HCT116 (cell line): ENCODE results near the gene MRTFB. TPM values are rescaled to one million over a fixed set of nuclear protein-coding genes. Genes with fewer than 3 reads are reported as not detected.

Source experiments
- ATAC-seq: fragments of 200-7000 bp; cut with Tn5 transposase; 2 replicates; pipeline ENCODE4 v1.9.1; 2020; ENCODE audit warnings: mild to moderate bottlenecking, moderate library complexity
- BruUV-seq: library from RNA; stranded (reverse); fragments of 400-500 nt; replicated peaks from 2 replicates; lab custom pipeline; 2021; lab: Mats Ljungman, UMichigan
- CTCF ChIA-PET: fragments of 300-600 bp; sonication (Branson Sonifier 250); formaldehyde crosslinking; loops from one replicate; lab custom pipeline; 2021; ENCODE audit warnings: antibody characterized with exemption; lab: Charles Lee
- POLR2A ChIA-PET: fragments of 300-600, 350-600 bp; sonication (Branson Sonifier 250); formaldehyde crosslinking; loops from one replicate; lab custom pipeline; 2021; ENCODE audit warnings: antibody characterized with exemption; lab: Charles Lee
- RAD21 ChIA-PET, 2 experiments: fragments of 300-600 bp; sonication (Branson Sonifier 250); formaldehyde crosslinking; loops; one replicate each; lab custom pipeline; 2023; ENCODE audit warnings: low total read pairs in 2 of 2; ENCODE audit not compliant: uncharacterized antibody in 2 of 2, unreplicated experiment in 2 of 2, low non-redundant PET in 1 of 2; lab: Charles Lee
- DNase-seq: peaks from one replicate; pipeline ENCODE4 v3.0.0-alpha.2; 2010; ENCODE audit warnings: low read depth, low spot score
- H2AFZ ChIP-seq: fragments of 200-600 bp; shearing (Covaris generic), sonication (generic); 2 replicates; pipeline ENCODE4 v1.6.1; 2017; ENCODE audit warnings: low read depth, mixed run types, mixed read lengths, antibody characterized with exemption, low read length; ENCODE audit not compliant: poor library complexity, severe bottlenecking
- H3K27ac ChIP-seq: 2 replicates; pipeline ENCODE4 v1.5.1; 2012; ENCODE audit warnings: low read depth, low read length
- H3K27me3 ChIP-seq: fragments of 200-600 bp; sonication (generic); 2 replicates; pipeline ENCODE4 v1.6.1; 2016; ENCODE audit warnings: mixed run types, low read length, mixed read lengths; ENCODE audit not compliant: insufficient read depth
- H3K36me3 ChIP-seq, 2 experiments: fragments of 200-500 bp in 1 of 2; fragments of 200-600 bp in 1 of 2; sonication (Bioruptor generic) in 1 of 2; sonication (generic) in 1 of 2; 2 replicates each; pipeline versions ENCODE4 v1.5.1 to v1.6.1; 2014 to 2016; ENCODE audit warnings: low read length in 2 of 2, inconsistent platforms in 1 of 2, mixed read lengths in 1 of 2, mixed run types in 1 of 2; ENCODE audit not compliant: insufficient read depth in 2 of 2, control insufficient read depth in 1 of 2
- H3K4me1 ChIP-seq, 2 experiments: fragments of 200-600 bp in 1 of 2; sonication (generic) in 1 of 2; 2 replicates each; pipeline versions ENCODE4 v1.5.1 to v1.6.1; 2012 to 2017; ENCODE audit warnings: low read length in 2 of 2, inconsistent platforms in 1 of 2, mild to moderate bottlenecking in 1 of 2, mixed read lengths in 1 of 2, mixed run types in 1 of 2, moderate library complexity in 1 of 2; ENCODE audit not compliant: insufficient read depth in 2 of 2, control insufficient read depth in 1 of 2
- H3K4me2 ChIP-seq: fragments of 200-600 bp; sonication (generic); 2 replicates; pipeline ENCODE4 v1.6.1; 2017; ENCODE audit warnings: mixed run types, low read length, mixed read lengths
- H3K4me3 ChIP-seq, 2 experiments: fragments of 200-600 bp in 1 of 2; sonication (generic) in 1 of 2; replicated peaks in 1 of 2; 2 replicates each; pipeline ENCODE4 v1.5.1; 2011 to 2016; ENCODE audit warnings: low read length in 2 of 2, control low read depth in 1 of 2, low read depth in 1 of 2, mild to moderate bottlenecking in 1 of 2, mixed read lengths in 1 of 2, mixed run types in 1 of 2
- H3K79me2 ChIP-seq: fragments of 200-600 bp; sonication (generic); 2 replicates; pipeline ENCODE4 v1.6.1; 2017; ENCODE audit warnings: mild to moderate bottlenecking, mixed run types, low read length, moderate library complexity, mixed read lengths; ENCODE audit not compliant: insufficient read depth
- H3K9ac ChIP-seq: fragments of 200-600 bp; sonication (generic); 2 replicates; pipeline ENCODE4 v1.6.1; 2016; ENCODE audit warnings: low read length, mixed read lengths
- H3K9me2 ChIP-seq: fragments of 200-600 bp; sonication (generic), shearing (Covaris generic); 2 replicates; pipeline ENCODE4 v1.6.1; 2017; ENCODE audit warnings: mixed run types, mild to moderate bottlenecking, moderate library complexity; ENCODE audit not compliant: insufficient read depth
- H3K9me3 ChIP-seq, 2 experiments: fragments of 200-500 bp in 1 of 2; fragments of 200-600 bp in 1 of 2; sonication (Bioruptor generic) in 1 of 2; sonication (generic) in 1 of 2; 2 replicates each; pipeline ENCODE4 v1.6.1; 2014 to 2017; ENCODE audit warnings: low read length in 2 of 2, mixed read lengths in 2 of 2, inconsistent platforms in 1 of 2, low read depth in 1 of 2, mild to moderate bottlenecking in 1 of 2, mixed run types in 1 of 2, moderate library complexity in 1 of 2; ENCODE audit not compliant: control insufficient read depth in 1 of 2, insufficient read depth in 1 of 2
- H4K20me1 ChIP-seq: fragments of 200-600 bp; sonication (generic), shearing (Covaris generic); 2 replicates; pipeline ENCODE4 v1.6.1; 2017; ENCODE audit warnings: mixed run types, mild to moderate bottlenecking, moderate library complexity; ENCODE audit not compliant: insufficient read depth
- ATF3 ChIP-seq: IDR thresholded peaks from 2 replicates; pipeline ENCODE4 v1.6.1; 2012
- EGR1 ChIP-seq: IDR thresholded peaks from 2 replicates; pipeline ENCODE4 v1.6.1; 2012; ENCODE audit warnings: low read depth
- ELF1 ChIP-seq: IDR thresholded peaks from 2 replicates; pipeline ENCODE4 v1.6.1; 2012; ENCODE audit warnings: low read depth, borderline replicate concordance
- EZH2 ChIP-seq: fragments of 200-600 bp; sonication (generic); IDR thresholded peaks from 2 replicates; pipeline ENCODE4 v1.6.1; 2017; ENCODE audit warnings: antibody characterized with exemption, mixed run types
- EZH2phosphoT487 ChIP-seq: fragments of 200-600 bp; IDR thresholded peaks from 2 replicates; pipeline ENCODE4 v1.6.1; 2018; ENCODE audit warnings: antibody characterized with exemption, borderline replicate concordance
- JUND ChIP-seq: IDR thresholded peaks from 2 replicates; pipeline ENCODE4 v1.6.1; 2012
- MAX ChIP-seq: IDR thresholded peaks from 2 replicates; pipeline ENCODE4 v1.6.1; 2012
- POLR2A ChIP-seq: IDR thresholded peaks from 2 replicates; pipeline ENCODE4 v1.7.0; 2011; ENCODE audit warnings: borderline replicate concordance; ENCODE audit not compliant: insufficient read depth, insufficient read length; ENCODE audit errors: extremely low read depth
- POLR2AphosphoS5 ChIP-seq: IDR thresholded peaks from 2 replicates; pipeline ENCODE4 v1.6.1; 2011; ENCODE audit warnings: mild to moderate bottlenecking, low read depth, low read length, moderate library complexity
- TCF7L2 ChIP-seq: IDR thresholded peaks from 2 replicates; pipeline ENCODE4 v1.7.0; 2011; ENCODE audit warnings: borderline replicate concordance, inconsistent platforms; ENCODE audit not compliant: insufficient read depth, insufficient read length; ENCODE audit errors: extremely low read depth
- YY1 ChIP-seq: IDR thresholded peaks from 2 replicates; pipeline ENCODE4 v1.6.1; 2011; ENCODE audit warnings: low read length, low read depth, moderate library complexity, mild to moderate bottlenecking; ENCODE audit not compliant: insufficient replicate concordance; ENCODE audit errors: extremely low read depth
- ZNF274 ChIP-seq: fragments of 200-500 bp; sonication (Bioruptor generic); IDR thresholded peaks from 2 replicates; pipeline ENCODE4 v1.6.1; 2014; ENCODE audit warnings: mild to moderate bottlenecking, low read depth, low read length, inconsistent platforms
- intact Hi-C: fragments of 100-400 bp; cut with micrococcal nuclease; formaldehyde crosslinking; loops from 2 replicates; pipeline ENCODE4 v1.10.0; 2022
- total RNA-seq: library from RNA; stranded (reverse); gene quantifications from one replicate; pipeline ENCODE4 v1.2.1, GENCODE V29; 2021; ENCODE audit not compliant: unreplicated experiment
- TF ChIP-seq, protein P1 (sequence below): IDR thresholded peaks from 2 replicates; pipeline ENCODE4 v1.6.1; 2012; ENCODE audit warnings: low read depth

The MRTFB gene
- total RNA-seq, 1 experiment from 2014 or later, result 39.0 TPM

DNA sequence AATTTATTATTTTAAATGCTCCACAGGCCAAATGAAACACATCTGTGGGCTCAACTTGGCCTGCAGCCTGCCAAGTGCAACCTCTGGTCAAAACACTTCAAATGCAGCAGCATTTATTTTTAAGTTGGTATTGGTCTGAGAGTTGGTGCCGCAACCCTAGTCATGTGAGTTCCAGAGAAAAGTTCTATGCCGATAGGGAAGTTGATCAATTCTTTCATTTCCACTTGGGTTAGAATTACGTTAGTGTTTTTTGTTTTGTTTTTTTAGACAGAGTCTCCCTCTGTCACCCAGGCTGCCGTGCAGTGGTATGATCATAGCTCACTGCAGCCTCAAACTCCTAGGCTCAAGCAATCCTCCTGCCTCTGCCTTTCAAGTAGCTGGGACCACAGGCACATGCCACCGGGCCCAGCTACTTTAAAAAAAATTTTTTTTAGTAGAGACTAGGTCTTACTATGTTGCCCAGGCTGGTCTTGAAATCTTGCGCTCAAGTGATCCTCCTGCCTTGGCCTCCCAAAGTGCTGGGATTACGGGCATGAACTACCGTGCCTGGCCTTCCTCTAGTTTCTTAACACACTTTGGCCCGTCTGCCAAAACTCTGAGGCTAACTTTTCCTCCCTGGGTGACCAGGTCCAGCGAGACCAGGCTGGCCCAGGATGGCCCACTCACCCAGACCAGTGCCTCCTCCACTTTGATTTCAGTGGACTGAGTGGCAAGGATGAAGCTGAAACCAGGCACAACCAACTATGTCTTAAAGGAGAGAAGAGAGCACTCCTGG is 221.1 kb downstream of the MRTFB start (continued):
- no peak for TF ChIP-seq YY1
- no peak for TF ChIP-seq POLR2A
- TF ChIP-seq MAX, result no peak
- no peak for TF ChIP-seq EGR1
- TF ChIP-seq POLR2AphosphoS5, result no peak
- no peak for TF ChIP-seq ZNF274
- TF ChIP-seq JUND, result no peak
- TF ChIP-seq, all 23 proteins: peak for 0

DNA sequence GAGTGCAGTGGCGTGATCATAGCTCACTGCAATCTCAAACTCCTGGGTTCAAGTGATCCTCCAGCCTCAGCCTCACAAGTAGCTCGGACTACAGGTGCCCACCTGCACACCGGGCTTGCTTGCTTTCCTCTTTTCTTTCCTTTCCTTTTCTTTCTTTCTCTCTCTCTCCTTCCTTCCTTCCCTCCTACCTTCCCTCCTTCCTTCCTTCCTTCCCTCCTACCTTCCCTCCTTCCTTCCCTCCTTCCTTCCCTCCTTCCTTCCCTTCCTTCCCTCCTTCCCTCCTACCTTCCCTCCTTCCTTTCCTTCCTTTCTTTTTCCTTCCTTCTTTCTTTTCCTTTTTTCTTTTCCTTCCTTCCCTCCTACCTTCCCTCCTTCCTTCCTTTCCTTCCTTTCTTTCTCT is 225.5 kb downstream of the MRTFB start:
- no peak overlapping the region for H3K4me3 ChIP-seq
- H2AFZ ChIP-seq, result no peak overlapping the region
- H3K79me2 ChIP-seq, result no peaks in the 10 kb centered on the region
- peaks cover 4 to 12% of the 10 kb centered on the region in 2 experiments for H3K4me1 ChIP-seq
- H3K27ac ChIP-seq, result no peak overlapping the region
- H3K27me3 ChIP-seq, result no peaks in the 10 kb centered on the region
- intact Hi-C loops, result no loop called here
- POLR2A ChIA-PET, result no interaction called here
- H4K20me1 ChIP-seq, result no peaks in the 10 kb centered on the region
- no peaks in the 10 kb centered on the region for H3K9me2 ChIP-seq
- TF ChIP-seq, protein P1, sequence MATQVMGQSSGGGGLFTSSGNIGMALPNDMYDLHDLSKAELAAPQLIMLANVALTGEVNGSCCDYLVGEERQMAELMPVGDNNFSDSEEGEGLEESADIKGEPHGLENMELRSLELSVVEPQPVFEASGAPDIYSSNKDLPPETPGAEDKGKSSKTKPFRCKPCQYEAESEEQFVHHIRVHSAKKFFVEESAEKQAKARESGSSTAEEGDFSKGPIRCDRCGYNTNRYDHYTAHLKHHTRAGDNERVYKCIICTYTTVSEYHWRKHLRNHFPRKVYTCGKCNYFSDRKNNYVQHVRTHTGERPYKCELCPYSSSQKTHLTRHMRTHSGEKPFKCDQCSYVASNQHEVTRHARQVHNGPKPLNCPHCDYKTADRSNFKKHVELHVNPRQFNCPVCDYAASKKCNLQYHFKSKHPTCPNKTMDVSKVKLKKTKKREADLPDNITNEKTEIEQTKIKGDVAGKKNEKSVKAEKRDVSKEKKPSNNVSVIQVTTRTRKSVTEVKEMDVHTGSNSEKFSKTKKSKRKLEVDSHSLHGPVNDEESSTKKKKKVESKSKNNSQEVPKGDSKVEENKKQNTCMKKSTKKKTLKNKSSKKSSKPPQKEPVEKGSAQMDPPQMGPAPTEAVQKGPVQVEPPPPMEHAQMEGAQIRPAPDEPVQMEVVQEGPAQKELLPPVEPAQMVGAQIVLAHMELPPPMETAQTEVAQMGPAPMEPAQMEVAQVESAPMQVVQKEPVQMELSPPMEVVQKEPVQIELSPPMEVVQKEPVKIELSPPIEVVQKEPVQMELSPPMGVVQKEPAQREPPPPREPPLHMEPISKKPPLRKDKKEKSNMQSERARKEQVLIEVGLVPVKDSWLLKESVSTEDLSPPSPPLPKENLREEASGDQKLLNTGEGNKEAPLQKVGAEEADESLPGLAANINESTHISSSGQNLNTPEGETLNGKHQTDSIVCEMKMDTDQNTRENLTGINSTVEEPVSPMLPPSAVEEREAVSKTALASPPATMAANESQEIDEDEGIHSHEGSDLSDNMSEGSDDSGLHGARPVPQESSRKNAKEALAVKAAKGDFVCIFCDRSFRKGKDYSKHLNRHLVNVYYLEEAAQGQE, result no peak
- TF ChIP-seq EZH2, result no peak
- no peak for TF ChIP-seq ATF3
- no peak for TF ChIP-seq EZH2phosphoT487
- TF ChIP-seq ELF1, result no peak
- no peak for TF ChIP-seq TCF7L2
- no peaks in the 10 kb centered on the region for H3K36me3 ChIP-seq
- H3K4me2 ChIP-seq, result no peak overlapping the region
- H3K9me3 ChIP-seq, result no peaks in the 10 kb centered on the region
- RAD21 ChIA-PET, result no interaction called here
- DNase-seq (no peak), ATAC-seq (no peak)
- BruUV-seq, result no TSS peak
- CTCF ChIA-PET, result no interaction called here
- no peak overlapping the region for H3K9ac ChIP-seq
